GM23338 (cell line): Measurements from ENCODE around the gene HTR1E. TPM values are rescaled to one million over a fixed set of nuclear protein-coding genes. Genes with fewer than 3 reads are reported as not detected.

Experiments
- ATAC-seq: fragments of 200-7000 bp; cut with Tn5 transposase; 3 replicates; pipeline ENCODE4 v1.9.1; 2020
- DNase-seq: peaks from one replicate; pipeline ENCODE4 v3.0.0-alpha.2; 2015; ENCODE audit warnings: low spot score
- H2AFZ ChIP-seq: fragments of 200-600 bp; sonication (generic); 2 replicates; pipeline ENCODE4 v1.8.0; 2016; ENCODE audit warnings: antibody characterized with exemption, mild to moderate bottlenecking, moderate library complexity
- H3F3A ChIP-seq: fragments of 200-600 bp; sonication (generic); replicated peaks from 2 replicates; pipeline ENCODE4 v1.8.0; 2017; ENCODE audit warnings: antibody characterized with exemption, mixed run types, low read depth
- H3K27ac ChIP-seq: fragments of 200-600 bp; sonication (generic); 2 replicates; pipeline ENCODE4 v1.6.1; 2016; ENCODE audit warnings: low read depth
- H3K27me3 ChIP-seq: fragments of 200-600 bp; sonication (generic); 2 replicates; pipeline ENCODE4 v1.8.0; 2016; ENCODE audit warnings: mild to moderate bottlenecking, mixed run types, moderate library complexity; ENCODE audit not compliant: insufficient read depth
- H3K36me3 ChIP-seq: fragments of 200-600 bp; sonication (generic); 2 replicates; pipeline ENCODE4 v1.8.0; 2016; ENCODE audit warnings: mild to moderate bottlenecking; ENCODE audit not compliant: insufficient read depth
- H3K4me1 ChIP-seq: fragments of 200-600 bp; sonication (generic); 2 replicates; pipeline ENCODE4 v1.8.0; 2016; ENCODE audit warnings: mild to moderate bottlenecking, moderate library complexity; ENCODE audit not compliant: insufficient read depth
- H3K4me2 ChIP-seq: fragments of 200-600 bp; sonication (generic); 2 replicates; pipeline ENCODE4 v1.7.1; 2017; ENCODE audit warnings: mixed run types
- H3K4me3 ChIP-seq: fragments of 200-600 bp; sonication (generic); 2 replicates; pipeline ENCODE4 v1.6.1; 2016; ENCODE audit warnings: mixed run types
- H3K79me2 ChIP-seq: fragments of 200-600 bp; sonication (generic); replicated peaks from 2 replicates; pipeline ENCODE4 v1.8.0; 2017; ENCODE audit warnings: mild to moderate bottlenecking; ENCODE audit not compliant: insufficient read depth
- H3K9me2 ChIP-seq: fragments of 200-600 bp; sonication (generic); 2 replicates; pipeline ENCODE4 v1.8.0; 2017; ENCODE audit not compliant: insufficient read depth
- H4K20me1 ChIP-seq: fragments of 200-600 bp; sonication (generic); replicated peaks from 2 replicates; pipeline ENCODE4 v1.8.0; 2017; ENCODE audit warnings: mild to moderate bottlenecking; ENCODE audit not compliant: insufficient read depth
- H3K27ac Mint-ChIP-seq: 2 replicates; pipeline ENCODE4 v1.8.0; 2020; ENCODE audit warnings: inconsistent platforms, mild to moderate bottlenecking, moderate library complexity, mixed read lengths
- H3K27me3 Mint-ChIP-seq: 3 replicates; pipeline ENCODE4 v1.8.0; 2022; ENCODE audit warnings: low read depth, mild to moderate bottlenecking, moderate library complexity, mixed read lengths, inconsistent platforms; ENCODE audit not compliant: insufficient read depth, poor library complexity
- H3K36me3 Mint-ChIP-seq: 3 replicates; pipeline ENCODE4 v1.8.0; 2021; ENCODE audit warnings: low read depth, mild to moderate bottlenecking, inconsistent platforms, moderate library complexity, mixed read lengths
- H3K4me1 Mint-ChIP-seq: 3 replicates; pipeline ENCODE4 v1.8.0; 2020; ENCODE audit warnings: mild to moderate bottlenecking, inconsistent platforms, mixed read lengths
- H3K4me3 Mint-ChIP-seq: 3 replicates; pipeline ENCODE4 v1.8.0; 2021; ENCODE audit warnings: moderate library complexity, mild to moderate bottlenecking, inconsistent platforms, mixed read lengths
- H3K9me3 Mint-ChIP-seq: 3 replicates; pipeline ENCODE4 v1.8.0; 2020; ENCODE audit warnings: moderate library complexity, mild to moderate bottlenecking, inconsistent platforms, mixed read lengths
- CTCF ChIP-seq, 2 experiments: fragments of 200-600 bp in 1 of 2; sonication (generic) in 1 of 2; conservative IDR thresholded peaks; 2 replicates each; pipeline versions ENCODE4 v1.5.1 to v1.6.1; 2016 to 2017; ENCODE audit warnings: antibody characterized with exemption in 2 of 2, low read depth in 2 of 2, mild to moderate bottlenecking in 2 of 2, moderate library complexity in 1 of 2
- ETS1 ChIP-seq: IDR thresholded peaks from 2 replicates; pipeline ENCODE4 v1.6.1; 2016; ENCODE audit warnings: antibody characterized with exemption
- EZH2 ChIP-seq: fragments of 200-600 bp; sonication (generic); IDR thresholded peaks from one replicate; pipeline ENCODE4 v1.8.0; 2017; ENCODE audit warnings: antibody characterized with exemption, mild to moderate bottlenecking, low read depth; ENCODE audit not compliant: unreplicated experiment
- EZH2phosphoT487 ChIP-seq: fragments of 200-600 bp; sonication (generic); IDR thresholded peaks from one replicate; pipeline ENCODE4 v1.8.1; 2018; ENCODE audit warnings: antibody characterized with exemption; ENCODE audit not compliant: unreplicated experiment
- JUNB ChIP-seq: IDR thresholded peaks from one replicate; pipeline ENCODE4 v1.6.1; 2016; ENCODE audit warnings: antibody characterized with exemption; ENCODE audit not compliant: unreplicated experiment
- NANOG ChIP-seq: IDR thresholded peaks from 2 replicates; pipeline ENCODE4 v1.6.1; 2016; ENCODE audit warnings: antibody characterized with exemption, borderline replicate concordance
- ZNF114 ChIP-seq: fragments of 250-450 bp; sonication (Bioruptor Pico); IDR thresholded peaks from 2 replicates; pipeline ENCODE4 v1.5.0; 2020; ENCODE audit warnings: mild to moderate bottlenecking, moderate library complexity
- ZNF331 ChIP-seq: fragments of 250-450 bp; sonication (Bioruptor Pico); IDR thresholded peaks from 2 replicates; pipeline ENCODE4 v1.5.0; 2020; ENCODE audit warnings: low read depth, mild to moderate bottlenecking, moderate library complexity
- polyA plus RNA-seq: library from polyadenylated mRNA; unstranded; fragments of >200 nt; fragmentation: Nextera tagmentation; extraction: Ambion mirVana; gene quantifications from 2 replicates; pipeline ENCODE4 v1.2.1, GENCODE V29; 2016
- total RNA-seq: library from RNA; depleted of rRNA; stranded (reverse); fragments of >200 nt; shearing (Covaris generic); gene quantifications from 2 replicates; pipeline ENCODE4 v1.2.3, GENCODE V29; 2014

Gene HTR1E
- total and polyA plus RNA-seq, 2 experiments from 2014 or later: not detected

- Mint-ChIP-seq H3K4me3 (no peak overlapping the region), H3K27me3 (no peaks in the 10 kb centered on the region), H3K4me1 (no peaks in the 10 kb centered on the region), H3K36me3 (no peaks in the 10 kb centered on the region), H3K9me3 (no peaks in the 10 kb centered on the region; the same call in 2 of the 3 replicates), H3K27ac (no peak overlapping the region)
- Histone ChIP-seq H3K79me2 (no peaks in the 10 kb centered on the region), H3K27me3 (no peaks in the 10 kb centered on the region), H3K27ac (no peak overlapping the region), H3K4me2 (no peak overlapping the region), H3K9me2 (no peaks in the 10 kb centered on the region), H3K36me3 (no peaks in the 10 kb centered on the region), H3K4me3 (no peak overlapping the region), H3F3A (no peaks in the 10 kb centered on the region), H3K4me1 (no peaks in the 10 kb centered on the region), H4K20me1 (no peaks in the 10 kb centered on the region), H2AFZ (no peak overlapping the region)
- no peak for ATAC-seq
- no peak for DNase-seq
- TF ChIP-seq EZH2: no peak
- TF ChIP-seq EZH2phosphoT487: no peak
- no peak for TF ChIP-seq NANOG
- TF ChIP-seq CTCF (conservative IDR thresholded peaks at IDR 0.05; ENCODE audit: low read depth in 2 of 2): no peak
- TF ChIP-seq JUNB: no peak
- TF ChIP-seq ETS1: no peak
Measured at GRCh38 chr6:86961455-86962200, 24.3 kb downstream of the HTR1E start.

- no peak for DNase-seq
- Mint-ChIP-seq H3K4me1 (no peaks in the 10 kb centered on the region), H3K9me3 (no peaks in the 10 kb centered on the region; the same call in 2 of the 3 replicates), H3K36me3 (no peaks in the 10 kb centered on the region), H3K27me3 (no peaks in the 10 kb centered on the region), H3K27ac (no peak overlapping the region), H3K4me3 (no peak overlapping the region)
- no peak overlapping the region for H2AFZ ChIP-seq
- H3K79me2 ChIP-seq: no peaks in the 10 kb centered on the region
- H3K27ac ChIP-seq: no peak overlapping the region
- H3K4me3 ChIP-seq: no peak overlapping the region
- no peaks in the 10 kb centered on the region for H3K36me3 ChIP-seq
- no peak for ATAC-seq
- no peak overlapping the region for H3K4me2 ChIP-seq
- no peaks in the 10 kb centered on the region for H3K27me3 ChIP-seq
- no peaks in the 10 kb centered on the region for H3F3A ChIP-seq
- H4K20me1 ChIP-seq: no peaks in the 10 kb centered on the region
- no peaks in the 10 kb centered on the region for H3K4me1 ChIP-seq
- no peaks in the 10 kb centered on the region for H3K9me2 ChIP-seq
- TF ChIP-seq ZNF331 (CRISPR knock-in tag): no peak
- TF ChIP-seq ETS1: no peak
- TF ChIP-seq ZNF114 (CRISPR knock-in tag): no peak
- TF ChIP-seq NANOG: no peak
- TF ChIP-seq CTCF (conservative IDR thresholded peaks at IDR 0.05; ENCODE audit: low read depth in 2 of 2): no peak
Measured at GRCh38 chr6:86963352-86963751, 26.0 kb downstream of the HTR1E start.
